HuH-7.5 (cell line): ENCODE measurements around the gene TRIM2.

ENCODE experiments used
- DNase-seq: peaks from one replicate; pipeline ENCODE4 v3.0.0; 2011; ENCODE audit warnings: low spot score

Gene TRIM2

GRCh38 chr4:153384160-153384559 is 179.9 kb downstream of the TRIM2 start:
- no peak for DNase-seq

- no peak for DNase-seq
Observed at GRCh38 chr4:153385784-153386183, 181.5 kb downstream of the TRIM2 start.

GRCh38 chr4:153387981-153388380 is 183.7 kb downstream of the TRIM2 start:
- DNase-seq = no peak
